HepG2 (cell line): ENCODE data around the gene HYAL1. TPM values are rescaled to one million over a fixed set of nuclear protein-coding genes. Genes with fewer than 3 reads are reported as not detected.

Experiments
- ATAC-seq: fragments of 200-7000 bp; cut with Tn5 transposase; 3 replicates; pipeline ENCODE4 v1.9.1; 2020; ENCODE audit warnings: mild to moderate bottlenecking, moderate library complexity
- BruUV-seq: library from RNA; stranded (reverse); fragments of 400-500 nt; replicated peaks from 2 replicates; lab custom pipeline; 2021; lab: Mats Ljungman, UMichigan
- CTCF ChIA-PET: fragments of 300-600 bp; formaldehyde crosslinking; extraction: SDS; loops from one replicate; lab custom pipeline; 2021; ENCODE audit warnings: low total read pairs, inconsistent platforms, low intra/inter-chr PET ratio; lab: Yijun Ruan, JAX
- POLR2A ChIA-PET: fragments of 350-600 bp; sonication (Branson Sonifier 250); formaldehyde crosslinking; loops from one replicate; lab custom pipeline; 2020; ENCODE audit warnings: antibody characterized with exemption, inconsistent platforms; lab: Yijun Ruan, JAX
- DNase-seq: peaks from one replicate; pipeline ENCODE4 v3.0.0-alpha.2; 2015; ENCODE audit warnings: low spot score
- FAIRE-seq: peaks from 3 replicates; lab custom pipeline; 2011; peaks lifted over from hg19 to GRCh38; lab: Jason Lieb, UNC
- H2AFZ ChIP-seq: one replicate; pipeline ENCODE4 v1.6.1; 2011; ENCODE audit warnings: low read length, inconsistent platforms
- H3K27ac ChIP-seq: fragments of 300-600 bp; 3 replicates; pipeline ENCODE4 v1.8.0; 2011; ENCODE audit warnings: mixed run types, mild to moderate bottlenecking, mixed read lengths, low read length, inconsistent platforms; ENCODE audit not compliant: insufficient read depth; ENCODE audit errors: extremely low read length
- H3K27me3 ChIP-seq, 2 experiments: fragments of 200-600 bp in 1 of 2; 2 replicates in 1 of 2; 3 replicates in 1 of 2; pipeline versions ENCODE4 v1.6.0 to v1.8.0; 2011; ENCODE audit warnings: low read length in 2 of 2, mild to moderate bottlenecking in 2 of 2, moderate library complexity in 2 of 2, inconsistent platforms in 1 of 2; ENCODE audit not compliant: insufficient read depth in 2 of 2, control insufficient read depth in 1 of 2
- H3K36me3 ChIP-seq, 2 experiments: fragments of 200-600 bp in 1 of 2; replicated peaks in 1 of 2; 2 replicates in 1 of 2; 3 replicates in 1 of 2; pipeline versions ENCODE4 v1.5.1 to v1.8.0; 2011; ENCODE audit warnings: low read length in 2 of 2, inconsistent platforms in 1 of 2; ENCODE audit not compliant: insufficient read depth in 2 of 2, control insufficient read depth in 1 of 2
- H3K4me1 ChIP-seq: 2 replicates; pipeline ENCODE4 v1.5.1; 2012; ENCODE audit warnings: low read length, inconsistent platforms; ENCODE audit not compliant: insufficient read depth
- H3K4me2 ChIP-seq: 2 replicates; pipeline ENCODE4 v1.6.0; 2011; ENCODE audit warnings: low read depth, low read length, inconsistent platforms
- H3K4me3 ChIP-seq, 3 experiments: fragments of 200-600 bp in 1 of 3; sonication (generic), shearing (Covaris generic) in 1 of 3; replicated peaks in 1 of 3; 2 replicates each; pipeline ENCODE4 v1.5.1; 2011 to 2016; ENCODE audit warnings: low read length in 3 of 3, inconsistent platforms in 2 of 3, low read depth in 2 of 3, mild to moderate bottlenecking in 2 of 3, control low read depth in 1 of 3, mixed read lengths in 1 of 3; ENCODE audit not compliant: insufficient read depth in 1 of 3
- H3K79me2 ChIP-seq: one replicate; pipeline ENCODE4 v1.6.1; 2011; ENCODE audit warnings: low read length, inconsistent platforms; ENCODE audit not compliant: insufficient read depth
- H3K9ac ChIP-seq: 2 replicates; pipeline ENCODE4 v1.6.0; 2011; ENCODE audit warnings: mild to moderate bottlenecking, low read depth, low read length, inconsistent platforms; ENCODE audit not compliant: insufficient read depth
- H3K9me3 ChIP-seq: 2 replicates; pipeline ENCODE4 v1.5.1; 2012; ENCODE audit warnings: mild to moderate bottlenecking, low read length
- H4K20me1 ChIP-seq: 2 replicates; pipeline ENCODE4 v1.6.0; 2011; ENCODE audit warnings: inconsistent platforms, mild to moderate bottlenecking, low read length, moderate library complexity; ENCODE audit not compliant: insufficient read depth
- AGO2 ChIP-seq: fragments of 200-400 bp; formaldehyde crosslinking; optimal IDR thresholded peaks from 2 replicates; pipeline ENCODE3; 2017; ENCODE audit warnings: mild to moderate bottlenecking, low read depth, low read length, moderate library complexity
- ARNT2 ChIP-seq: sonication (generic); formaldehyde crosslinking; IDR thresholded peaks from 2 replicates; pipeline ENCODE4 v1.8.0; 2022; ENCODE audit warnings: mild to moderate bottlenecking, low read depth, missing genetic modification reagents, moderate library complexity
- BORCS8-MEF2B ChIP-seq: sonication (generic); formaldehyde crosslinking; IDR thresholded peaks from 2 replicates; pipeline ENCODE4 v1.8.0; 2022; ENCODE audit warnings: mild to moderate bottlenecking, missing genetic modification reagents
- NFYB ChIP-seq: sonication (generic); formaldehyde crosslinking; IDR thresholded peaks from 2 replicates; pipeline ENCODE4 v1.4.0; 2020; ENCODE audit warnings: missing genetic modification reagents
- PAF1 ChIP-seq: IDR thresholded peaks from 2 replicates; pipeline ENCODE4 v1.6.1; 2016; ENCODE audit warnings: missing genetic modification reagents, missing compliant biosample characterization
- POLR2AphosphoS5 ChIP-seq: IDR thresholded peaks from 2 replicates; pipeline ENCODE4 v1.6.1; 2012; ENCODE audit warnings: low read depth, low read length
- PPARG ChIP-seq: conservative IDR thresholded peaks from 2 replicates; pipeline ENCODE4 v1.6.1; 2016; ENCODE audit warnings: missing biosample characterization, missing genetic modification reagents
- RBM22 ChIP-seq: fragments of 200-400 bp; formaldehyde crosslinking; optimal IDR thresholded peaks from 2 replicates; pipeline ENCODE3; 2017; ENCODE audit warnings: mild to moderate bottlenecking, low read length, moderate library complexity
- TAF1 ChIP-seq: sonication (generic); formaldehyde crosslinking; IDR thresholded peaks from 2 replicates; pipeline ENCODE4 v1.4.0; 2020; ENCODE audit warnings: missing genetic modification reagents
- TBL1XR1 ChIP-seq: fragments of 150-350 bp; IDR thresholded peaks from 2 replicates; pipeline ENCODE4 v1.6.1; 2014; ENCODE audit warnings: borderline replicate concordance, low read length; ENCODE audit not compliant: partially characterized antibody
- THAP11 ChIP-seq: IDR thresholded peaks from 2 replicates; pipeline ENCODE4 v1.6.1; 2016; ENCODE audit warnings: missing biosample characterization, missing genetic modification reagents
- THYN1 ChIP-seq: sonication (generic); formaldehyde crosslinking; IDR thresholded peaks from 2 replicates; pipeline ENCODE4 v1.8.1; 2023; ENCODE audit warnings: low read depth, mild to moderate bottlenecking, moderate library complexity, missing genetic modification reagents, borderline replicate concordance
- ZFP41 ChIP-seq: sonication (generic); formaldehyde crosslinking; IDR thresholded peaks from 2 replicates; pipeline ENCODE4 v1.4.0; 2020; ENCODE audit warnings: mild to moderate bottlenecking, missing genetic modification reagents, borderline replicate concordance
- ZNF790 ChIP-seq: sonication (generic); formaldehyde crosslinking; IDR thresholded peaks from 2 replicates; pipeline ENCODE4 v1.8.0; 2022; ENCODE audit warnings: missing genetic modification reagents, mild to moderate bottlenecking, borderline replicate concordance
- WGBS: methylation state at CpG from one replicate; pipeline ENCODE4 v1.1.6; 2017; ENCODE audit warnings: low lambda C conversion rate; 5-methylcytosine and 5-hydroxymethylcytosine counted together
- in situ Hi-C: cut with HindIII; loops from 2 replicates; pipeline ENCODE4 v1.10.0; 2017; ENCODE audit warnings: low pct_unique_long_range_greater_than_20kb; ENCODE audit not compliant: extremely low pct_ligation_motif_present
- intact Hi-C: fragments of 100-400 bp; cut with micrococcal nuclease; formaldehyde crosslinking; loops from one replicate; pipeline ENCODE4 v1.10.0; 2022; ENCODE audit not compliant: unreplicated experiment
- polyA plus RNA-seq, 8 experiments: library from polyadenylated mRNA; depleted of rRNA in 3 of 8; stranded (reverse) in 7 of 8; unstranded in 1 of 8; fragments of >200 nt; fragmentation: Illumina TruSeq in 4 of 8; extraction: Trizol in 4 of 8; gene quantifications; 2 replicates each; pipeline versions ENCODE4 v1.2.1 to v1.2.3, GENCODE V29; 2011 to 2016; ENCODE audit warnings: low read depth in 4 of 8, missing spikeins in 1 of 8, mixed read lengths in 1 of 8; ENCODE audit not compliant: insufficient read depth in 1 of 8
- total RNA-seq, 5 experiments: library from RNA; depleted of rRNA; stranded (reverse); fragments of >200 nt; fragmentation: Illumina TruSeq; extraction: Trizol; gene quantifications; 2 replicates each; pipeline ENCODE4 v1.2.3, GENCODE V29; 2016; ENCODE audit warnings: low read depth in 1 of 5
- TF ChIP-seq, protein P1 (sequence below): sonication (generic); formaldehyde crosslinking; IDR thresholded peaks from 2 replicates; pipeline ENCODE4 v1.4.0; 2020; ENCODE audit warnings: mild to moderate bottlenecking, missing genetic modification reagents
- TF ChIP-seq, protein P2 (sequence below): IDR thresholded peaks from 2 replicates; pipeline ENCODE4 v1.6.1; 2016; ENCODE audit warnings: low read depth, control low read depth
- TF ChIP-seq, protein P3 (sequence below): sonication (generic); formaldehyde crosslinking; IDR thresholded peaks from 2 replicates; pipeline ENCODE4 v1.5.0; 2020; ENCODE audit warnings: mild to moderate bottlenecking, low read depth, missing genetic modification reagents, borderline replicate concordance

Gene HYAL1
- total and polyA plus RNA-seq, 2 of the 13 experiments (the other 11 are each of a cell fraction or from before 2014, with no cell fraction given): 76.5 to 193 TPM

DNA sequence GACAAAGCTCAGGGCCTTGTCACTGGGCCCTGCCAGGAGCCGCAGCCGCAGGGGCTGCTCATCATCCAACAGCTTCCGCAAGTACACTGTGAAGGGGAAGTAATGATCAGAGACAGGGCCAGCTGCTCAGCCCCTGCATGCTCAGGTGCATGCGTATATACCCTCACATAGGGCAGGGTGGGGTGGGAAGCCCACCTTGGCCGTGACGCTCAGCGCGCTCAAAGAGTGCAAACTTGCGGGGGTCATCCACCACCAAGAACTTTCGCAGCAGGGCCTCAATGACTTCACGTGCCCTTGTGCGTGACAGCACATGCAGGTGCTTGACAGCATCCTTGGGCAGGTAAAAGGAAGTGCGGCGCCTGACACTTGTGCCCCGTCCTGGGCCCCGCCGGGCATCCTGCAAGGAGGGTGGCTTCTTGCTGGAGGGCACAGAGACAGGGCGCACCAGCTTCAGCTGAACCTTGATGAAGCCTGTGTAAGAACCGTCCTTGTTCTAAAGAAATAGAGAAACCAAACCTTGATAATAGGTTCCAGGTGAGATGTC, 28.1 kb upstream of the HYAL1 start (continued):
- no peak for TF ChIP-seq ZNF790

DNA sequence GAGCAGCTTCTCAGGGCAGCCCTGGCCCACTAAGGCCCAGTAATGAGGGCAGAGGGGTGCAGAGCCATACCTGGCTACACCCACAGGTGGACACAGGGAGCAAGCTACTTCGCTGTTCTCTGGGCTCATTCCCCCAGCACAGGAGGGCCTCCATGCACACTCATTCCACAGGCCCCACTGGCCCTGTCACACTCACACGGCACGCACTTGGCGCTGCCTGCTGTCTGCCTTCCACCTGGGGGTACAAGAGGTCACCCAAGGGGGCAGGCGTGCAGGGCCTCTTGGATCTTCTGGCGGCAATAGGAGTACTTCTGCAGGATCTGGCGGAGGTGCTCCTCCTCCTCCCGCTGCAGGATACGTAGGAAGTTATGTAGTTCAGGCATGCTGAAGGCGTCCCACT, 27.0 kb upstream of the HYAL1 start:
- no peak overlapping the region for H3K27ac ChIP-seq
- in situ Hi-C loops: no loop called here

DNA sequence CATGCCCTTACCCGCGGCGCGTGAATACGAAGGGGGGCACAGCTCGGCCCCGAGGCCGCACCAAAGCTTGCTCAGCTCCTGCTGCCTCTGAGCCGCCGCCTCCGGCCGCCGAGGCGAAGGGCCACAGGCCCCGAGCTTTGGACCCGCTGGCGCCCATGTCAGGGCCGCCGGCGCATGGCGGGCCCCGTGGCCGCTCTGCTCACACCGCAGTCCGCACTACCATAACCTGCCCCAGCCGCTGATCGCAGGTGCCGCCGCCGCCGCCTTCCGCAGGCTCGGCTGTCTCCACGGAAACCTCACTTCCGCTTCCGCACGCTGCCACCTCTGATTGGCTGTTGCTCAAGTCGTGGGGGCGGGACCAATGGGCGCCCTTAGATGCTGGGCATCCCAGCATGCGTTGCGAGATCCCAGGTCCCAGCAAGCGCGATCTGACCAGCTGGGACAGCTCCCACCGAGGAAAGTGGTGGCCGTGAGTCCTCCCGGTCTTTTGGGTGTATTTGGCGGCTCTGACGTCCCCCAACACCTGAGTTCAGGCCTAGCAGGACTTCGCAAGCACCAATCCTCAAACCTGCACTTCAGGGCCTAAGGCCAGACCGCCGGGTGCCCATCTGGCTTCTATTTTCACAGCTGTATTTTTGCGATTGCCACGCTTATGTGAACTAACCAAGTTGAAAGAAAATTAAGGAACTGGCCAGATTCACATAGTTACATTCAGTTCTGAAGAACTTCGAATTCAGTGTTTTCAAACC, 24.7 kb upstream of the HYAL1 start, which contains the start of gene TUSC2:
Gene TUSC2 (minus strand): TSS at position 281 of the 749 bp plus-strand sequence. CDS start 124 bp downstream, at position 157.
- FAIRE-seq: peak; percentile 94
- ChIA-PET POLR2A (interaction anchor here (0.6 to 3.5 kb wide), 21 partner anchors 9 to 281 kb away, joined by 3 to 66 read pairs (median 4); partner anchors contain the start of genes CYB561D2, GNAI2, HYAL1 and HYAL3), CTCF (no interaction called here)
- no peaks in the 10 kb centered on the region for H3K9me3 ChIP-seq
- H3K79me2 ChIP-seq: peaks cover 22% of the 10 kb centered on the region
- TSS peak; percentile 91 for BruUV-seq
- H3K4me1 ChIP-seq: peaks cover 52% of the 10 kb centered on the region
- in situ Hi-C loops (no loop called here), intact Hi-C loops (no loop called here)
- peak; percentile 95 for DNase-seq
- peak within 1 kb of the TSS; percentile 96 for H3K9ac ChIP-seq
- WGBS: 2% methylated on average over 15 of the region's 55 CpGs
- peak; percentile 79 for ATAC-seq
- peak within 1 kb of the TSS; percentile 79 to 95 (median 92) for H3K4me3 ChIP-seq
- no peaks in the 10 kb centered on the region for H4K20me1 ChIP-seq
- H2AFZ ChIP-seq: no peak within 1 kb of the TSS
- peaks cover 19 to 44% of the 10 kb centered on the region in 2 experiments for H3K36me3 ChIP-seq
- no peaks in the 10 kb centered on the region for H3K27me3 ChIP-seq
- peak within 1 kb of the TSS; percentile 84 for H3K4me2 ChIP-seq
- peak within 1 kb of the TSS; percentile 67 for H3K27ac ChIP-seq
- TF ChIP-seq, protein P1, sequence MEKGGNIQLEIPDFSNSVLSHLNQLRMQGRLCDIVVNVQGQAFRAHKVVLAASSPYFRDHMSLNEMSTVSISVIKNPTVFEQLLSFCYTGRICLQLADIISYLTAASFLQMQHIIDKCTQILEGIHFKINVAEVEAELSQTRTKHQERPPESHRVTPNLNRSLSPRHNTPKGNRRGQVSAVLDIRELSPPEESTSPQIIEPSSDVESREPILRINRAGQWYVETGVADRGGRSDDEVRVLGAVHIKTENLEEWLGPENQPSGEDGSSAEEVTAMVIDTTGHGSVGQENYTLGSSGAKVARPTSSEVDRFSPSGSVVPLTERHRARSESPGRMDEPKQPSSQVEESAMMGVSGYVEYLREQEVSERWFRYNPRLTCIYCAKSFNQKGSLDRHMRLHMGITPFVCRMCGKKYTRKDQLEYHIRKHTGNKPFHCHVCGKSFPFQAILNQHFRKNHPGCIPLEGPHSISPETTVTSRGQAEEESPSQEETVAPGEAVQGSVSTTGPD (CRISPR knock-in tag): no peak
- TF ChIP-seq ZFP41 (CRISPR knock-in tag): no peak
- TF ChIP-seq, protein P2, sequence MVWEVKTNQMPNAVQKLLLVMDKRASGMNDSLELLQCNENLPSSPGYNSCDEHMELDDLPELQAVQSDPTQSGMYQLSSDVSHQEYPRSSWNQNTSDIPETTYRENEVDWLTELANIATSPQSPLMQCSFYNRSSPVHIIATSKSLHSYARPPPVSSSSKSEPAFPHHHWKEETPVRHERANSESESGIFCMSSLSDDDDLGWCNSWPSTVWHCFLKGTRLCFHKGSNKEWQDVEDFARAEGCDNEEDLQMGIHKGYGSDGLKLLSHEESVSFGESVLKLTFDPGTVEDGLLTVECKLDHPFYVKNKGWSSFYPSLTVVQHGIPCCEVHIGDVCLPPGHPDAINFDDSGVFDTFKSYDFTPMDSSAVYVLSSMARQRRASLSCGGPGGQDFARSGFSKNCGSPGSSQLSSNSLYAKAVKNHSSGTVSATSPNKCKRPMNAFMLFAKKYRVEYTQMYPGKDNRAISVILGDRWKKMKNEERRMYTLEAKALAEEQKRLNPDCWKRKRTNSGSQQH (CRISPR knock-in tag): no peak
- 0 out of 2 replicates have a peak, but pooled peaks have one; percentile 39 for TF ChIP-seq ARNT2 (CRISPR knock-in tag)
- TF ChIP-seq THYN1 (CRISPR knock-in tag): no peak
- TF ChIP-seq, protein P3, sequence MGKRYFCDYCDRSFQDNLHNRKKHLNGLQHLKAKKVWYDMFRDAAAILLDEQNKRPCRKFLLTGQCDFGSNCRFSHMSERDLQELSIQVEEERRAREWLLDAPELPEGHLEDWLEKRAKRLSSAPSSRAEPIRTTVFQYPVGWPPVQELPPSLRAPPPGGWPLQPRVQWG (CRISPR knock-in tag): no peak
- TF ChIP-seq PAF1: no peak

More for the DNA sequence above, 27.0 kb upstream of the HYAL1 start:
- Histone ChIP-seq H3K27me3 (no peaks in the 10 kb centered on the region), H3K4me3 (no peak overlapping the region), H3K9ac (no peak overlapping the region), H3K4me1 (peaks cover 54% of the 10 kb centered on the region), H2AFZ (no peak overlapping the region), H3K36me3 (peaks cover 22 to 48% of the 10 kb centered on the region in 2 experiments), H4K20me1 (peaks cover 12% of the 10 kb centered on the region), H3K9me3 (no peaks in the 10 kb centered on the region), H3K79me2 (peaks cover 44% of the 10 kb centered on the region), H3K4me2 (no peak overlapping the region)
- ChIA-PET CTCF (no interaction called here), POLR2A (no interaction called here)
- FAIRE-seq (no peak), DNase-seq (no peak), ATAC-seq (no peak)
- WGBS: 98% methylated on average over 6 of the region's 10 CpGs
- BruUV-seq: no TSS peak
- intact Hi-C loops: no loop called here
- no peak for TF ChIP-seq TBL1XR1
- TF ChIP-seq POLR2AphosphoS5: peak; percentile 15; the same call in 1 of the 2 replicates
- no peak for TF ChIP-seq BORCS8-MEF2B (CRISPR knock-in tag)
- TF ChIP-seq AGO2: peak; percentile 61
- peak; percentile 25 for TF ChIP-seq RBM22
- TF ChIP-seq TAF1: no peak
- no peak for TF ChIP-seq THAP11 (CRISPR knock-in tag)
- TF ChIP-seq PPARG: no peak
- TF ChIP-seq NFYB (CRISPR knock-in tag): no peak
